ENCODE data around the gene PNO1. TPM values are rescaled to one million over a fixed set of nuclear protein-coding genes. Genes with fewer than 3 reads are reported as not detected.

The PNO1 gene
- total RNA-seq, 2 donors from 2014 or later: 12.5 to 18.9 TPM

DNA sequence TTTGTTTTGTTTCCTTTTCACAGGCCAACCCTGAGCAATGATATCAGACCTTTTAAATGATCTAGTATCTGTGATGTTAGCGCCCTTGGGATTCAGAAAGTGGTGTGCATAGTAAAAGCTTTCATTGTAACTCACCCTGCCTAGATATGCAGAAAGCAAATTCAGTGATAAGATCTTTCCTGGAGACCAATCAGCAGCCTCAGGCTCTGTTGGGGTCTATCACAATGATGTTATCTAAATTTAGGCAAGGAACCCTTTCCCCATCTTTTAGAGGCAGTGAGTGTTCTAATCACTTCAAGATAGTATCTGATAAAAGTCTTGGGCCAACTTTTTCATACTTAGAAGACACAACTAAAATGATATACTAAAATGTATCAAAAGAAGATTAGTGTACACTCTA lies 23.6 kb upstream of the PNO1 start:
- Mint-ChIP-seq H3K27me3 (ENCODE audit: low read depth) (no peaks in the 10 kb centered on the region), H3K27ac (peak overlapping the region; percentile 22), H3K9me3 (no peaks in the 10 kb centered on the region), H3K36me3 (ENCODE audit: insufficient read depth in 2 of 2) (no peaks in the 10 kb centered on the region), H3K4me3 (no peak overlapping the region), H3K4me1 (ENCODE audit: low read depth) (no peaks in the 10 kb centered on the region)
- ATAC-seq (replicated peaks in 1 of 2) (no peak), DNase-seq (no peak)

DNA sequence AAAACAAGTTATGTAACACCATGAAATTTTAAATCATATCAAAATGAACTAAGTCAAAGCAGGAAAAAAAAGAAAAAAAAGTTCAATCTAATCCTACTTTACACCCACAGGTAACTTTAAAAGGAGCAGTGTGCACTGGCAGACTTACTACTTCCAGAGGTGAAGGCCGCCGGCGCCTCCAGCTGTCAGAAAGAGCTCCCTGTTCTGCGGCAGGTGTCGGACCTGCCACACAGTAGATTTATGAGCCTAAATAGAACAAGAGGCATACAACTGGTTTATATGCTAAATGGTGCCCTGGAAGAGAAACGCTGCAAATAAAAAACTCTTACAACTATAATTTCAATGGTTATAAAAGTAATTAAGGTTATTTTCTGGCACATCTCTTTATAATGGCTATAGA lies 23.1 kb upstream of the PNO1 start:
- H3K36me3 Mint-ChIP-seq (ENCODE audit: insufficient read depth in 2 of 2): no peaks in the 10 kb centered on the region
- H3K27ac Mint-ChIP-seq: peak overlapping the region; percentile 22
- DNase-seq: no peak
- no peak for ATAC-seq (replicated peaks in 1 of 2)
- H3K9me3 Mint-ChIP-seq: no peaks in the 10 kb centered on the region
- no peak overlapping the region for H3K4me3 Mint-ChIP-seq
- H3K27me3 Mint-ChIP-seq (ENCODE audit: low read depth): no peaks in the 10 kb centered on the region
- H3K4me1 Mint-ChIP-seq (ENCODE audit: low read depth): no peaks in the 10 kb centered on the region

DNA sequence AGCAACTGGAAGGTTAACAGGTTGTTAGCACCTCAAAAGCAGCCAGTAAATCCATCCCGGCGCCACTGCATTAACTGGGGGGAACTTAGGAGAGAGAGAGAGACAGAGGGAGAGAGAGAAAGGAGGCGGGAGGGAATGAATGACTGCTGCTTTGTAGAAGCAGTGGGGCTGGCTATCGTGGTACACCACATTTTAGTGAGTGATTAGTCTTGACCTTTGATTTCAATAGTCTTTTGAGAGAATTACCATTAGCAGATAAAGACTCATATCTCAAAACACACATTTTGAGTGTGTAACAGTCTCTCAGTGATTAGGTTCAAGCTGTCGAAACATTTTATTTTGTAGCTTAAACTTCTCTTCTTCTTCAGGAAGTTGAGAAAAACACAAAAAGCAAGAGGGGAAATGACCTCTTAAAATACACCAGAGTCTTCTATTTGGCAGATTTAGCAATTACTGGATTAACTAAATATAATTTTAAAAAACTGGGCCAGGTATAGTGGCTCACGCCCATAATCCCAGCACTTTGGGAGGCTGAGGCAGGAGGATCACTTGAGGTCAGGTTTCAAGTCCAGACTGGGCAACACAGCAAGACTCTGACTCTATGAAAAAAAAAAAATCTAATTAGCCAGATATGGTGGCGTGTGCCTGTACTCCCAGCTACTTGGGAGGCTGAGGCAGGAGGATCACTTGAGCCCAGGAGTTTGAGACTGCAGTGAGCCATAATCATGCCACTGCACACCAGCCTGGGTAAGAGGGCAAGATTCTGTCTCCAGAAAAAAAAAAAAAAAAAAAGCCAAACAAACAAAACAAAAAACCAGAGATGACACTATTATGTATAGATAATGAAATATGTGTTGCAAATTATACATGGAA lies 22.0 kb upstream of the PNO1 start:
- Mint-ChIP-seq H3K27ac (no peak overlapping the region), H3K36me3 (ENCODE audit: insufficient read depth in 2 of 2) (no peaks in the 10 kb centered on the region), H3K4me1 (ENCODE audit: low read depth) (no peaks in the 10 kb centered on the region), H3K27me3 (ENCODE audit: low read depth) (no peaks in the 10 kb centered on the region), H3K4me3 (no peak overlapping the region), H3K9me3 (no peaks in the 10 kb centered on the region)
- DNase-seq: no peak
- ATAC-seq (replicated peaks in 1 of 2): no peak

DNA sequence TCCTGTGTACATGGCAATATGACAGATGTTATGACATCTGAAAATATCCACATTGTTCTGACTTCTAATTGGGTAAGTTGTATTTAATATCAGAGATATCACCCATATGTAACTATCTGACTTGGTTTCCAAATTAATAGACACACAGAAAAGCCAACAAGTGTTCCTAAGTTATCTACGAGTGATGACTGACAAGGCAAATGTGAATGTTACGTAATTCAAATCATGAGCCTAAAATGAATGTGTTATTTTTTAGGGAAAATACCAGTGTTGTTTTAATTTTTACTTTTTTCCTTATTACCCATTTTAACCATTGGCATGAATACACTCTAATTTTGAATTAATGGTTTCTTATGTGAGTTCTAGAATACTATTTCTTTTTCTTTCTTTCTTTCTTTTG lies 15.8 kb upstream of the PNO1 start:
- H3K27me3 Mint-ChIP-seq (ENCODE audit: low read depth): no peaks in the 10 kb centered on the region
- no peaks in the 10 kb centered on the region for H3K4me1 Mint-ChIP-seq (ENCODE audit: low read depth)
- H3K9me3 Mint-ChIP-seq: no peaks in the 10 kb centered on the region
- no peak overlapping the region for H3K27ac Mint-ChIP-seq
- no peaks in the 10 kb centered on the region for H3K36me3 Mint-ChIP-seq (ENCODE audit: insufficient read depth in 2 of 2)
- DNase-seq: no peak
- no peak for ATAC-seq (replicated peaks in 1 of 2)
- no peak overlapping the region for H3K4me3 Mint-ChIP-seq

DNA sequence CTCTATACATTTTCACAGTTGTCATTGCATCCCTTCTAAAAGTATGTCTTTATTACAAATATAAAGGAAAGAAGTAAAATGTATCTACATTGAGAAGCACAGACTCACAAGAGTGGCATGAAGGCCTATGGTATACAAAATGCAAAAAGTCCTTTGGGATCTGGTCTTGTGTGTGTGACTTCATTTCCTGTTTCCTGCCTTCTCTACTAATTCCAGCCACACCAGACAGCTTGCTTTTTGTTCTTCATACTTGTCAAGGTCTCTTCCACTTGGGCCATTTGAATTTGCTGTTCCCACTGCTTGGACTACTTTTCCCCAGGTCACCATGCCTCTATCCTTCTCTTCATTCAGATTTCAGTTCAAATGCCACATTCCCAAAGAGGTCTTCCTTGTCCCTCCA lies 6.7 kb upstream of the PNO1 start:
- no peak for ATAC-seq (replicated peaks in 1 of 2)
- no peak for DNase-seq
- no peaks in the 10 kb centered on the region for H3K36me3 Mint-ChIP-seq (ENCODE audit: insufficient read depth in 2 of 2)
- no peak overlapping the region for H3K4me3 Mint-ChIP-seq
- peaks cover 35% of the 10 kb centered on the region for H3K4me1 Mint-ChIP-seq (ENCODE audit: low read depth)
- H3K9me3 Mint-ChIP-seq: no peaks in the 10 kb centered on the region
- no peak overlapping the region for H3K27ac Mint-ChIP-seq
- H3K27me3 Mint-ChIP-seq (ENCODE audit: low read depth): no peaks in the 10 kb centered on the region

DNA sequence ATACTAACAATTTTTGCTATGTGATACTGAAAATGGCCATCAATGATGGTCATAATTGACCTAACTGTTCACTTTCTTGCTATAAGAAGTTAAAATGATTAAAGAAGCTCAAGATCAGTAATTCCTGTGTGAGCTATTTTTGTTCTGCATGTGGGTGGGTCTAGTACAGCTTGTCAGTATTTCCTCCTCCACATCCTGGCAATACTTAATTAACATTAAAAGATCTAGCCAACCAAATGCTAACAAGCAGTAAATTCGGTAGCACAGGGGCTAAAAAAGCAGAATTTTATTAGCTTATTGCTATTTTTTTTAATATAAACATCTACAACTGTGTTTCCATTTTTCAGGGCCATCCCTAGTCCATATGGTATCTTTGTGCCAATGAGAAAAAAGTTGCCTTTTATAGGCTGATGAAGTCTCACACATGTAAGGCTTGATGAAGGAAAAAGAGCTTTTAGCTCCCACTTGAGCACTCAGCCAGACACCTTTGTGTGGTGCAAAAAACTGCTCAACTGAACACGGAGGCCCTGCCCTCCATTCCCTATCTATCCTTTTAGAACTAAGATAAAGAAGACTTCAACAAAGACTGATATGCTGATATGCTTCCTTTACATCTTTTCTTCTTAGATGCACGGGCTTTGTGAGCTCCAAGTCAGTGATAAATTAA lies 4.9 kb upstream of the PNO1 start:
- H3K4me1 Mint-ChIP-seq (ENCODE audit: low read depth): peaks cover 44% of the 10 kb centered on the region
- H3K36me3 Mint-ChIP-seq (ENCODE audit: insufficient read depth in 2 of 2): peaks cover 0 to 2% of the 10 kb centered on the region in 2 donors
- no peaks in the 10 kb centered on the region for H3K27me3 Mint-ChIP-seq (ENCODE audit: low read depth)
- H3K4me3 Mint-ChIP-seq: peak overlapping the region; percentile 31 to 65
- peak overlapping the region; percentile 87 for H3K27ac Mint-ChIP-seq
- DNase-seq (no peak), ATAC-seq (replicated peaks in 1 of 2) (no peak)
- no peaks in the 10 kb centered on the region for H3K9me3 Mint-ChIP-seq

DNA sequence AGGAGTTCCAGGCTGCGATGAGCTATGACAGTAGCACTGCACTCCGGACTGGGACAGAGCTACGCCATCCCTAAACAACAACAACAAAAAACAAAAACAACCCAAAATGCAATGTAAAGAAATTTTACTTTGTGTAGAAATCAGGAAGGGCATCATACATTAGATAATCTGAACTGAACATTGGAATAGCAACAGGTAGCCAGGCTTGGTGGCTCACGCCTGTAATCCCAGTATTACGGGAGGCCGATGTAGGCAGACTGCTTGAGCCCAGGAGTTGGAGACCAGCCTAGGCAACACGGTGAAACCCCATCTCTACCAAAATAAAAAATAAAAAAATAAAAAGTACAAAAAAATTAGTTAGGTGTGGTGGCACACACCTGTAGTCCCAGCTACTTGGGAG lies 2.1 kb upstream of the PNO1 start:
- H3K9me3 Mint-ChIP-seq: no peaks in the 10 kb centered on the region
- ATAC-seq (replicated peaks in 1 of 2) (no peak), DNase-seq (no peak)
- peak overlapping the region; percentile 64 to 95 for H3K4me3 Mint-ChIP-seq
- peaks cover 61% of the 10 kb centered on the region for H3K4me1 Mint-ChIP-seq (ENCODE audit: low read depth)
- H3K27ac Mint-ChIP-seq: no peak overlapping the region
- no peaks in the 10 kb centered on the region for H3K27me3 Mint-ChIP-seq (ENCODE audit: low read depth)
- H3K36me3 Mint-ChIP-seq (ENCODE audit: insufficient read depth in 2 of 2): peaks cover 0 to 7% of the 10 kb centered on the region in 2 donors

DNA sequence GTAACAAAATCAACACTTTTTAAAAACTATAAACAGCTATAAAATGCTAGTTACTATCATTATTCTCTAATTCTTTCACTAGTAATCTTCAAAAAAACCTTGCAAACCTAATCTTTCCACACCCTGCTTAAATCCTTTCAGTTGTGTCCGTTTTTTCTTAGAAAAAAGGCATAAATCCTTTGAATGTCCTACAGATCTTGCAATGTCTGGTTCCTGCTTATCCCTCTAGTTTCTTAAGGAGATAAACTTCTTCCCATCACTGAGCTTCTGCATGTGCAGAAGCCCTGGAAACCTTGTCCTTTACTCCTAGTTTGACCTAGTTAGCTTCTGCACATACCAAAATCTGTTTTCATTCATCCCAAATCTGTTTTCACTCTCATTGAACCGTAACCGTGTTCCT lies 1.3 kb upstream of the PNO1 start:
- Mint-ChIP-seq H3K9me3 (no peaks in the 10 kb centered on the region), H3K4me1 (ENCODE audit: low read depth) (peaks cover 61% of the 10 kb centered on the region), H3K4me3 (peak overlapping the region; percentile 95 to 99), H3K36me3 (ENCODE audit: insufficient read depth in 2 of 2) (peaks cover 3 to 14% of the 10 kb centered on the region in 2 donors), H3K27me3 (ENCODE audit: low read depth) (no peaks in the 10 kb centered on the region), H3K27ac (peak overlapping the region; percentile 98)
- no peak for ATAC-seq (replicated peaks in 1 of 2)
- no peak for DNase-seq

DNA sequence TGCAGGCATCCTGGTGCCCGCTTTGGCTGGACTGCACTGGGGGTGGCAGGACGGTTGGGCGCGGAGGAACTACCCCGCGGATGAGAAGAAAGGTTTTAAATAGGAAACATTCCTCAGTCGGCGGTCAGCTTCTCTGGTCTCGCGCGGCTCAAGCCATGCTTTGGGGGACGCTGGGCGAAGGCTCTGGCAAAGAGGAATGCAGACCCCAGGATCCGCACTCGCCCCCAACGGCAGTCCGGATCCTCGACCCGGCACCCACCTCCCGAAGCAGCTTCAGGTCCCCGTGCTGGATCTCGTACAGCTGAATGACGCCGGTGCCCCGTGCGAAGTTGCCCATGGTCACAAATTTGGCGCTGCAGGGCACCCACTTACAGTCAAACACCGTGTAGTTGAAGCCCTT lies 686 bp upstream of the PNO1 start:
- Mint-ChIP-seq H3K27me3 (ENCODE audit: low read depth) (no peaks in the 10 kb centered on the region), H3K27ac (peak overlapping the region; percentile 98), H3K9me3 (no peaks in the 10 kb centered on the region), H3K4me3 (peak overlapping the region; percentile 95 to 99), H3K36me3 (ENCODE audit: insufficient read depth in 2 of 2) (peaks cover 3 to 15% of the 10 kb centered on the region in 2 donors), H3K4me1 (ENCODE audit: low read depth) (peaks cover 61% of the 10 kb centered on the region)
- peak; percentile 51 to 60 for ATAC-seq (replicated peaks in 1 of 2)
- DNase-seq: no peak

DNA sequence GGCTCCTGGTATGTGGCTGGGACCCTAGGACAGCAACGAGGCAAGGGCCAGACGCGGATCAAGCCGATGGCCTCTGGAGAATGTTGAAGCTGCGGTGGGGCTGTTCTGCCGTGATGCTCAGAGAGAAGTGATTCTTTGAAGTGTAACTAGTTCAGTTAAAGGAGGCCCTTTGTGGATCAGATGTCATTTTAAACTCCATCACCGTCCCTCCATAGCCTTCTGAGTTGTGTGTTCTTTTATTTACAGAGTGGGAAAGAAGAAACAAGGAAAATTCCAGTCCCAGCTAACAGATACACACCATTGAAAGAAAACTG lies 403 bp downstream of the PNO1 start:
- peaks cover 5 to 15% of the 10 kb centered on the region in 2 donors for H3K36me3 Mint-ChIP-seq (ENCODE audit: insufficient read depth in 2 of 2)
- H3K9me3 Mint-ChIP-seq: no peaks in the 10 kb centered on the region
- no peaks in the 10 kb centered on the region for H3K27me3 Mint-ChIP-seq (ENCODE audit: low read depth)
- peaks cover 51% of the 10 kb centered on the region for H3K4me1 Mint-ChIP-seq (ENCODE audit: low read depth)
- peak overlapping the region; percentile 98 for H3K27ac Mint-ChIP-seq
- ATAC-seq (replicated peaks in 1 of 2): no peak
- no peak for DNase-seq
- H3K4me3 Mint-ChIP-seq: peak overlapping the region; percentile 95 to 99

DNA sequence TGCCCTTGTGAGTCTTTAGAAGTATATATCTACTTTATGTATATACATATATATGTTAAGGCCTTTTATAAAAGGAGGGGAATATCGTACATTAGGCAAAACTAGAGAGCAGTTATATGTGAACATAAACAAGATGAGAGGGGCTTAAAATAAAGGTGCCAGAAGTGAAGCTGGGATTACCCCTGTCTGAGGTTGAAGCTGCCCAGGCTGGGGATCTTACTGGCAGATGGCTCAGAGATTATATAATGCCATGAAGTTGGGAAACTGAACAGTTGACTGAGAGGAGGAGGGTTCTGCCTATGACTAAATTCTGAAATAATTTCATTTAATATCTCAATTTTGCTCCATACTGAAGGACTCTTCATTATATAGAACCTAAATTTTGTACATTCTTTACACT lies 6.0 kb downstream of the PNO1 start:
- Mint-ChIP-seq H3K4me1 (ENCODE audit: low read depth) (peaks cover 29% of the 10 kb centered on the region), H3K36me3 (ENCODE audit: insufficient read depth in 2 of 2) (peaks cover 5 to 21% of the 10 kb centered on the region in 2 donors), H3K27ac (no peak overlapping the region), H3K4me3 (no peak overlapping the region), H3K27me3 (ENCODE audit: low read depth) (no peaks in the 10 kb centered on the region), H3K9me3 (no peaks in the 10 kb centered on the region)
- ATAC-seq (replicated peaks in 1 of 2) (no peak), DNase-seq (no peak)

DNA sequence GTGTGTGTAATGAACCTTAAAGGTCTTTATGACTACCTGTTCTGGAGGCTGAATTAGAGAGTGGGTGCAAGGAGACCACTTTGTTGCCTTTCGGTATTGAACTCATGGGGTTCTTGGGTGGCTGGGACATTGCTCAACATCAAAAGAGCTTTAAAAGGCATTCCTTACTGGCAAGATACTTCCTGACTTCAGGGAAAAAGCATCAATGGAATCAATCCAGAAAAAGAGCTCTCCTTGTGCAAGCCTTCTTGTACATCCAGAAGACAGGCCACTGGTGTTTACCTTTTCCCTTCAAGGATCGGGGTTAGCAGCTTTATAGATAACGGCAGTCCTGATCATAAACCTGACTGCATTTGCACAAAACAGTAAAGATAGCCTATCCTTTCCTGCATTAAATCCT lies 9.5 kb downstream of the PNO1 start:
- Mint-ChIP-seq H3K4me1 (ENCODE audit: low read depth) (no peaks in the 10 kb centered on the region), H3K27ac (peak overlapping the region; percentile 66), H3K4me3 (no peak overlapping the region), H3K27me3 (ENCODE audit: low read depth) (no peaks in the 10 kb centered on the region), H3K36me3 (ENCODE audit: insufficient read depth in 2 of 2) (peaks cover under 1 to 8% of the 10 kb centered on the region in 2 donors), H3K9me3 (no peaks in the 10 kb centered on the region)
- DNase-seq (no peak), ATAC-seq (replicated peaks in 1 of 2) (no peak)

DNA sequence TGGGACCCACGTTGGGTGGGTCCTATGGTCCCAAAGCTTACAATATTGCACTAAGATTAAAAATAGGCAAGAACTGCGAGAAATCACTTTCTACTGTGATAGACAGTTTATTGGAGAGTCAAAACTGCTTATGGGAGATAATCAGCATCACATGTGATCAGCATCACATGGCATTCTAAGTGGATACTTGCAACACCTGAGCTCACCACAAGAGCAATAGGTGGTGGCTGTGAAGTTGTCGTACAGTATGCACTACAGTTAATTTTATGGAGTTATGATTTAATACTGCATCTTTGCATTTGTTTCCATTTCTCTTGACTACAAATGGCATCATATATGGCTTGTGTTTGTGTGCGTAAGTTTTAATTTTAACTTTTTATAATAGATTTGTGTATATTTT lies 11.6 kb downstream of the PNO1 start:
- Mint-ChIP-seq H3K27me3 (ENCODE audit: low read depth) (no peaks in the 10 kb centered on the region), H3K36me3 (ENCODE audit: insufficient read depth in 2 of 2) (peaks cover 0 to 10% of the 10 kb centered on the region in 2 donors)

More for the DNA sequence above, 11.6 kb downstream of the PNO1 start:
- DNase-seq: no peak
- H3K27ac Mint-ChIP-seq: no peak overlapping the region
- ATAC-seq (replicated peaks in 1 of 2): peak in 1 of 2 donors; percentile 32
- H3K9me3 Mint-ChIP-seq: no peaks in the 10 kb centered on the region
- H3K4me1 Mint-ChIP-seq (ENCODE audit: low read depth): peaks cover 12% of the 10 kb centered on the region
- H3K4me3 Mint-ChIP-seq: no peak overlapping the region
